ENCODE data around the gene CPOX. TPM values are rescaled to one million over a fixed set of nuclear protein-coding genes. Genes with fewer than 3 reads are reported as not detected.

Gene CPOX
- total and polyA plus RNA-seq, 2 experiments from 2014 or later: 13.3 to 38.3 TPM

- Histone ChIP-seq H3K36me3 (ENCODE audit: insufficient read depth) (no peaks in the 10 kb centered on the region), H3K4me3 (no peak overlapping the region), H4K20me1 (replicated peaks; ENCODE audit: insufficient read depth) (no peaks in the 10 kb centered on the region), H3K27me3 (ENCODE audit: insufficient read depth) (no peaks in the 10 kb centered on the region), H3K79me2 (replicated peaks; ENCODE audit: insufficient read depth) (no peaks in the 10 kb centered on the region), H3F3A (replicated peaks; ENCODE audit: low read depth) (no peaks in the 10 kb centered on the region), H3K4me1 (ENCODE audit: insufficient read depth) (no peaks in the 10 kb centered on the region), H3K27ac (ENCODE audit: low read depth) (no peak overlapping the region), H3K4me2 (no peak overlapping the region), H2AFZ (no peak overlapping the region), H3K9me2 (ENCODE audit: insufficient read depth) (no peaks in the 10 kb centered on the region)
- ATAC-seq (no peak), DNase-seq (ENCODE audit: low spot score) (no peak)
- Mint-ChIP-seq H3K4me1 (peaks cover 3% of the 10 kb centered on the region; the same call in 1 of the 3 replicates), H3K4me3 (no peak overlapping the region), H3K27me3 (ENCODE audit: insufficient read depth, low read depth, poor library complexity) (no peaks in the 10 kb centered on the region), H3K9me3 (no peaks in the 10 kb centered on the region), H3K27ac (no peak overlapping the region), H3K36me3 (ENCODE audit: low read depth) (no peaks in the 10 kb centered on the region)
- no peak for TF ChIP-seq REST (IDR thresholded peaks at IDR 0.05; ENCODE audit: unreplicated experiment)
- no peak for TF ChIP-seq CTCF (conservative IDR thresholded peaks at IDR 0.05; ENCODE audit: low read depth in 2 of 2)
- no peak for TF ChIP-seq ZNF114 (CRISPR knock-in tag; IDR thresholded peaks at IDR 0.05)
- TF ChIP-seq ETS1 (IDR thresholded peaks at IDR 0.05): no peak
- TF ChIP-seq ZNF331 (CRISPR knock-in tag; IDR thresholded peaks at IDR 0.05; ENCODE audit: low read depth): no peak
- TF ChIP-seq ZNF462 (CRISPR knock-in tag; IDR thresholded peaks at IDR 0.05): no peak
- TF ChIP-seq EZH2phosphoT487 (IDR thresholded peaks at IDR 0.05; ENCODE audit: unreplicated experiment): no peak
- TF ChIP-seq POLR2AphosphoS5 (IDR thresholded peaks at IDR 0.05; ENCODE audit: low read depth): no peak
- no peak for TF ChIP-seq NANOG (IDR thresholded peaks at IDR 0.05; ENCODE audit: borderline replicate concordance)
- TF ChIP-seq CREB1 (CRISPR knock-in tag; IDR thresholded peaks at IDR 0.05; ENCODE audit: low read depth): no peak
- no peak for TF ChIP-seq JUNB (IDR thresholded peaks at IDR 0.05; ENCODE audit: unreplicated experiment)
- no peak for TF ChIP-seq EZH2 (IDR thresholded peaks at IDR 0.05; ENCODE audit: low read depth, unreplicated experiment)
- TF ChIP-seq STAT1 (IDR thresholded peaks at IDR 0.05; ENCODE audit: unreplicated experiment): no peak
Measured at GRCh38 chr3:98550833-98551232, 42.6 kb downstream of the CPOX start.

Data from GM23338 (cell line).